Uterus (tissue), 4 donors: Measurements from ENCODE around the gene BRINP2. TPM values are rescaled to one million over a fixed set of nuclear protein-coding genes. Genes with fewer than 3 reads are reported as not detected.

Source experiments
- DNase-seq, 2 donors: peaks; one replicate each; pipeline ENCODE4 v3.0.0-alpha.2; 2019 to 2020
- H3K27ac ChIP-seq, 2 donors: fragments of 200-600 bp; sonication (generic); 1 replicate in 1 of 2; 2 replicates in 1 of 2; pipeline ENCODE4 v1.5.1; 2016 to 2018
- H3K27me3 ChIP-seq, 2 donors: fragments of 200-600 bp; sonication (generic); one replicate each; pipeline ENCODE4 v1.5.1; 2018 to 2019; ENCODE audit warnings: control low read depth in 1 of 2
- H3K36me3 ChIP-seq, 2 donors: fragments of 200-600 bp; sonication (generic); one replicate each; pipeline ENCODE4 v1.5.1; 2019; ENCODE audit warnings: control low read depth in 1 of 2
- H3K4me1 ChIP-seq, 2 donors: fragments of 200-600 bp; sonication (generic); one replicate each; pipeline ENCODE4 v1.5.1; 2018 to 2019; ENCODE audit warnings: control low read depth in 1 of 2
- H3K4me3 ChIP-seq, 2 donors: fragments of 200-600 bp; sonication (generic); 1 replicate in 1 of 2; 2 replicates in 1 of 2; pipeline ENCODE4 v1.5.1; 2018 to 2019; ENCODE audit warnings: mild to moderate bottlenecking in 1 of 2
- H3K9me3 ChIP-seq, 2 donors: fragments of 200-600 bp; sonication (generic); one replicate each; pipeline ENCODE4 v1.5.1; 2019; ENCODE audit warnings: control low read depth in 1 of 2
- POLR2A ChIP-seq, 2 donors: fragments of 450-650 bp; IDR thresholded peaks; one replicate each; pipeline ENCODE4 v1.6.1; 2016; ENCODE audit warnings: antibody characterized with exemption in 2 of 2, mild to moderate bottlenecking in 1 of 2, moderate library complexity in 1 of 2
- intact Hi-C: fragments of 100-400 bp; cut with DNase I; formaldehyde crosslinking; loops from one replicate; pipeline ENCODE4 v1.15.1; 2023; ENCODE audit warnings: low total_unique reads
- total RNA-seq, 4 donors: library from RNA; depleted of rRNA in 3 of 4; stranded (reverse); fragments of >200 nt in 3 of 4; gene quantifications; one replicate each; pipeline versions ENCODE4 v1.1.0 to v1.2.4, GENCODE V29; 2014 to 2023
- TF ChIP-seq, protein P1 (sequence below), 4 experiments: fragments of 200-600 bp in 2 of 4; fragments of 450-650 bp in 2 of 4; sonication (generic) in 2 of 4; IDR thresholded peaks; one replicate each; pipeline ENCODE4 v1.5.1; 2016 to 2019; ENCODE audit warnings: antibody characterized with exemption in 4 of 4, mild to moderate bottlenecking in 2 of 4, moderate library complexity in 1 of 4
- donor health status: DM: yes; HTN: yes; CAD: no.

Gene BRINP2
- total RNA-seq, 4 donors from 2014 or later, result 0.18 to 5.7 TPM; not detected in 2

DNA sequence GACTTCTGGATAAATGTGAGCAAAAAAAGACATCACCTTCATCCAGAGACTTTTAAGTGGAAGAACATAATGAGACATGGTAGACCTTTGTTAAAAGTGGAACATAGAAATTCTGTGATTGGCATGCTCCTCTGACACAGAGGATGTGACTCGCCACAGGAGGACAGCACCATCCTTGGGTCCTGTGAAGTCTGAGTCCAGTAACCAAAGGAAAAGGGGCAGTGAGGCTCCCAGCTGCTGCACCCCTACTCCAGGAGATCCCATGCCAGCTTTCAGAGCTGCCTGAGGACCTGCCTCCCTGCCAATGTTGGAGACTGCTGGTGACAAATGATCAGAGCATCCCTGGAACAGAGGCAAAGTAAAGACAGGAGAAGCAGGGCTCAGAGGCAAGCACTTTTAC, 136.2 kb downstream of the BRINP2 start:
- Histone ChIP-seq H3K27me3 (no peaks in the 10 kb centered on the region), H3K4me1 (no peaks in the 10 kb centered on the region), H3K36me3 (no peaks in the 10 kb centered on the region), H3K27ac (no peak overlapping the region), H3K9me3 (no peaks in the 10 kb centered on the region), H3K4me3 (no peak overlapping the region)
- no peak for TF ChIP-seq POLR2A (IDR thresholded peaks at IDR 0.05)
- TF ChIP-seq, protein P1, sequence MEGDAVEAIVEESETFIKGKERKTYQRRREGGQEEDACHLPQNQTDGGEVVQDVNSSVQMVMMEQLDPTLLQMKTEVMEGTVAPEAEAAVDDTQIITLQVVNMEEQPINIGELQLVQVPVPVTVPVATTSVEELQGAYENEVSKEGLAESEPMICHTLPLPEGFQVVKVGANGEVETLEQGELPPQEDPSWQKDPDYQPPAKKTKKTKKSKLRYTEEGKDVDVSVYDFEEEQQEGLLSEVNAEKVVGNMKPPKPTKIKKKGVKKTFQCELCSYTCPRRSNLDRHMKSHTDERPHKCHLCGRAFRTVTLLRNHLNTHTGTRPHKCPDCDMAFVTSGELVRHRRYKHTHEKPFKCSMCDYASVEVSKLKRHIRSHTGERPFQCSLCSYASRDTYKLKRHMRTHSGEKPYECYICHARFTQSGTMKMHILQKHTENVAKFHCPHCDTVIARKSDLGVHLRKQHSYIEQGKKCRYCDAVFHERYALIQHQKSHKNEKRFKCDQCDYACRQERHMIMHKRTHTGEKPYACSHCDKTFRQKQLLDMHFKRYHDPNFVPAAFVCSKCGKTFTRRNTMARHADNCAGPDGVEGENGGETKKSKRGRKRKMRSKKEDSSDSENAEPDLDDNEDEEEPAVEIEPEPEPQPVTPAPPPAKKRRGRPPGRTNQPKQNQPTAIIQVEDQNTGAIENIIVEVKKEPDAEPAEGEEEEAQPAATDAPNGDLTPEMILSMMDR (IDR thresholded peaks at IDR 0.05), result no peak
- intact Hi-C loops, result no loop called here
- DNase-seq, result no peak

DNA sequence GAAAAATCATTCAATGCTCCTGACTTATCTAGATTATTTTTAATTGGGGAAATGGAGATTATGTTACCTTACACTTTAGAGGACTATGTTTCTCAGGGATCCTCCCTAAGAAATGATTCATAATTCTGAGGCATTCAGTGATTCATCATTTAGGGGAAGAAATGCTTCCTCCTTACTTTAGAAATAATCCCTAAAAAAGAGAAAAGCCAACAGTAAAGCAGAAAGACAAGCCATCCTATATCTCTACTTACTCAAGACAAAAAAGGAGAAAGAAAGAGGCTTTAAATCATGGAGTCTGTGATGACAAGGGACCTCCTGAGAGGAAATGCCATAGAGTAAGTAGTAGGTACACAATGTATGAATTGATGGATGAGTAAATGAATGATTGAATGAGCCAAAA, 137.0 kb downstream of the BRINP2 start:
- no peaks in the 10 kb centered on the region for H3K36me3 ChIP-seq
- no peaks in the 10 kb centered on the region for H3K27me3 ChIP-seq
- no peak overlapping the region for H3K4me3 ChIP-seq
- DNase-seq, result no peak
- H3K4me1 ChIP-seq, result no peaks in the 10 kb centered on the region
- no peak overlapping the region for H3K27ac ChIP-seq
- no peak for TF ChIP-seq POLR2A (IDR thresholded peaks at IDR 0.05)
- intact Hi-C loops, result no loop called here
- H3K9me3 ChIP-seq, result no peaks in the 10 kb centered on the region

DNA sequence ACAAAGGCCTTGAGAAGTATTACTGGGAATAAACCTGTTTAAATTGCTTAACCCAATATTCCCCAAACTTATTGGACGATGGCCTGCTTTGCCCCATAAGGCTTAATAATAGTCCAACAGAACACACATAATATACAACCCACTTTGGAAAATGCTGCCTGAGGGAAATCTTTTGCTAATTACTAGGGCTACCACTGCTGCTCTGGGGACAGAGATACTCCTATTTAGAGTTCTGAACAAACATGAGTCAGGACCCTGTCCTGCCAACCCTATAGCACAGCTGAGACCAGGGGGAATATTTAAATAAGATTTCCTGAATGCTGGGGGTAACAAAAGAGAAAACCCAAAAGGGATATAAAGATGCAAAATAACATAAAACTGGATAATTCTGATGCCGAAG, 139.1 kb downstream of the BRINP2 start:
- H3K27ac ChIP-seq, result no peak overlapping the region
- H3K4me3 ChIP-seq, result no peak overlapping the region

DNA sequence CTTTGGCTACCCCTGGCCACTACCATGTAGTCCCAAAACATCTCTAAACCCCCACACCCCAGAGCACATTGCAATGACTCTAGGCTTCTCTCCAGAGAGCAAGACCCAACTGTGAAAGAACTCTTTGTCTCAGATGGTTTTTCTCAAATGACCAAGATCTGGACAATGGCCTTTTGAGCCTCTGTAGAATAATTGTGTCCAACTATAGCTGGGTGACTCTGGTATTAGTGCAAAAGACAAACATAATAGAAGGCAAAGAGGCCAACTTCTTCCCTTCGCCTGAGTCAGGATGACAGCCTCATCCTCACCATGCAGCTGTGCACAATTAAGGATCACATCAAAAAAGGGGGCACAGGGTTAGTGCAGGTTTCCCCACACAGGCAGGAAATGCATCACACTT, 139.6 kb downstream of the BRINP2 start:
- intact Hi-C loops, result no loop called here
- no peaks in the 10 kb centered on the region for H3K4me1 ChIP-seq
- H3K4me3 ChIP-seq, result no peak overlapping the region
- H3K27me3 ChIP-seq, result no peaks in the 10 kb centered on the region
- no peak for DNase-seq
- no peak for TF ChIP-seq POLR2A (IDR thresholded peaks at IDR 0.05)
- TF ChIP-seq, protein P1 (IDR thresholded peaks at IDR 0.05), result no peak
- no peaks in the 10 kb centered on the region for H3K36me3 ChIP-seq
- no peak overlapping the region for H3K27ac ChIP-seq
- no peaks in the 10 kb centered on the region for H3K9me3 ChIP-seq

More for the DNA sequence above, 139.1 kb downstream of the BRINP2 start:
- intact Hi-C loops, result no loop called here
- no peak for DNase-seq
- Histone ChIP-seq H3K27me3 (no peaks in the 10 kb centered on the region), H3K4me1 (no peaks in the 10 kb centered on the region), H3K36me3 (no peaks in the 10 kb centered on the region), H3K9me3 (no peaks in the 10 kb centered on the region)
- TF ChIP-seq POLR2A (IDR thresholded peaks at IDR 0.05), result no peak
- TF ChIP-seq, protein P1 (IDR thresholded peaks at IDR 0.05), result no peak

DNA sequence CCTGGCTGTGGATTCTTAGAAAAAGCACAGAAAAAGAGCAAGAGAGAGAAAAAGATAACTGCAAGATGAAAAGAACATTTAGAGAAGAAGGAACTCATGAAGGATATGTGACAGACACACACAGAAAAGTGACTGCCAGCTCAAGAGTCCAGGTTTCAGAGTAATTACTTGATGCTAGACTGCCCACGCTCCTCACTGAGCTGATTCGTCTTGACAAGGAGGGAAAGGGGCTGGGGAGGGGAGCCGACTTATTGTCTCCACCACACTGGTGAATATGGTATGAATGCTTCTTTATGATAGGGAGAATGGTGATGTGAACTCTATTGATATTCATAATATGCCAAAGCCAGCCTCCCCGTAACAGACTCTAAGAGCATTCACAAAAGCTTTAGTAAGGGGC, 140.4 kb downstream of the BRINP2 start:
- Histone ChIP-seq H3K36me3 (no peaks in the 10 kb centered on the region), H3K4me3 (no peak overlapping the region), H3K4me1 (no peaks in the 10 kb centered on the region), H3K27ac (no peak overlapping the region), H3K9me3 (no peaks in the 10 kb centered on the region), H3K27me3 (no peaks in the 10 kb centered on the region)
- intact Hi-C loops, result no loop called here
- DNase-seq, result no peak
- TF ChIP-seq, protein P1 (IDR thresholded peaks at IDR 0.05), result no peak
- no peak for TF ChIP-seq POLR2A (IDR thresholded peaks at IDR 0.05)

DNA sequence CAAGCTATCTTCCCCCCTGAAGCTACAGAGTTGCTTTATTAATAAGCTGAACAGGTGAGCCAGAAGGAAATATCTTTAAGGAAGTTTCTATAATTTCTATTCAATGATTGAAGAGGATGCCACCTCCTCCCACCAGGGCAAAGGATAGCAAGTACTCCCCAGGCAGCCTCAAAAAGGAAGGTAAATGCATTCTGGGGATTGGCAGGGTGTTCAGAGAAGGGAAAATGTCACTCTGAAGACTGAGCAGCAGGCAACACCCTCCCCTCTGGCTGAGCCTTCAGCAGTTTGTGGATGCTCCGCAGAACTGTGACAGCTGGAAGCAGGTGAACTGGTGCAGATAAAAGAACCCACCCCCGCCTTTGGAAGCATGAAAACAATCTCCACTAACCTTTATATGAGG, 140.8 kb downstream of the BRINP2 start:
- no peaks in the 10 kb centered on the region for H3K9me3 ChIP-seq
- H3K27me3 ChIP-seq, result no peaks in the 10 kb centered on the region
- H3K36me3 ChIP-seq, result no peaks in the 10 kb centered on the region
- H3K4me3 ChIP-seq, result no peak overlapping the region
- H3K4me1 ChIP-seq, result no peaks in the 10 kb centered on the region
- TF ChIP-seq, protein P1 (IDR thresholded peaks at IDR 0.05), result no peak
- TF ChIP-seq POLR2A (IDR thresholded peaks at IDR 0.05), result no peak
- DNase-seq, result no peak
- no peak overlapping the region for H3K27ac ChIP-seq
- intact Hi-C loops, result no loop called here
